Measurements from ENCODE around the gene F2RL3.
"Not testable (repeated sequence)": the region's sequence is repeated elsewhere in the genome, so short reads cannot be mapped to it uniquely, and the experiment has no call there.

F2RL3 gene

DNA sequence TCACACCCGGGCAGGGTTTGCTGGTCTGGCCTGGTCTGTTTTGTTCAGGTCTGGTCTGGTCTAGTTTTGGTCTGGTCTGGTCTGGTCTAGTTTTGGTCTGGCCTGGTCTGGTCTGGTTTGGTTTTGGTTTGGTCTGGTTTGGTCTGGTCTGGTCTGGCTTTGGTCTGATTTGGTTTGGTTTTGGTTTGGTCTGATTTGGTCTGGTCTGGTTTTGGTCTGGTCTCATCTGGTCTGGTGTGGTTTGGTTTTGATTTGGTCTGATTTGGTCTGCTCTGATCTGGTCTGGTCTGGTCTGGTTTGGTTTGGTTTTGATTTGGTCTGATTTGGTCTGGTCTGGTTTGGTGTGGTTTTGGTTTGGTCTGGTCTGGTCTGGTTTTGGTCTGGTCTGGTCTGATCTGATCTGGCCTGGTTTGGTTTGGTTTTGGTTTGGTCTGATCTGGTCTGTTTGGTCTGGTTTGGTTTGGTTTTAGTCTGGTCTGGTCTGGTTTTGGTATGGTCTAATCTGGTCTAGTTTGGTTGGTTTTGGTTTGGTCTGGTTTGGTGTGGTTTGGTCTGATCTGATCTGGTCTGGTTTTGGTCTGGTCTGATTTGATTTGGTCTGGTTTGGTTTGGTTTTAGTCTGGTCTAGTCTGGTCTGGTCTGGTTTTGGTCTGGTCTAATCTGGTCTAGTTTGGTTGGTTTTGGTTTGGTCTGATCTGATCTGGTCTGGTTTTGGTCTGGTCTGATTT lies 14.4 kb upstream of the F2RL3 start:
- Histone ChIP-seq H3K4me3 (ENCODE audit: insufficient read depth, low read depth, low read length, poor library complexity, severe bottlenecking) (no peak overlapping the region), H3K9me3 (ENCODE audit: control insufficient read depth, low read length) (no peaks in the 10 kb centered on the region), H3K27me3 (replicated peaks; ENCODE audit: control insufficient read depth, insufficient read depth, low read length, poor library complexity, severe bottlenecking) (no peaks in the 10 kb centered on the region), H3K36me3 (ENCODE audit: control insufficient read depth, insufficient read depth, low read length) (peaks cover 64% of the 10 kb centered on the region), H3K27ac (ENCODE audit: insufficient read depth, low read length, poor library complexity, severe bottlenecking) (no peak overlapping the region), H3K4me1 (ENCODE audit: control insufficient read depth, insufficient read depth, low read length, poor library complexity, severe bottlenecking) (peaks cover 5% of the 10 kb centered on the region)
- DNase-seq = no peak

DNA sequence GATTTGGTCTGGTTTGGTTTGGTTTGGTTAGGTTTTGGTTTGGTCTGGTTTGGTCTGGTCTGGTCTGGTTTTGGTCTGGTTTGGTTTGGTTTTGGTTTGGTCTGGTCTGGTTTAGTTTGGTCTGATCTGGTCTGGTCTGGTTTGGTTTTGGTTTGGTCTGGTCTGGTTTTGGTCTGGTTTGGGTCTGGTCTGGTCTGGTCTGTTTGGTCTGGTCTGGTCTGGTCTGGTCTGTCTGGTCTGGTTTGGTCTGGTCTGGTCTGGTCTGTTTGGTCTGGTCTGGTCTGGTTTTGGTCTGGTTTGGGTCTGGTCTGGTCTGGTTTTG lies 13.9 kb upstream of the F2RL3 start:
- H3K27me3 ChIP-seq (replicated peaks; ENCODE audit: control insufficient read depth, insufficient read depth, low read length, poor library complexity, severe bottlenecking); H3K4me1 ChIP-seq (ENCODE audit: control insufficient read depth, insufficient read depth, low read length, poor library complexity, severe bottlenecking); H3K27ac ChIP-seq (ENCODE audit: insufficient read depth, low read length, poor library complexity, severe bottlenecking); H3K4me3 ChIP-seq (ENCODE audit: insufficient read depth, low read depth, low read length, poor library complexity, severe bottlenecking); H3K9me3 ChIP-seq (ENCODE audit: control insufficient read depth, low read length); DNase-seq: not testable (repeated sequence)
- peaks cover 63% of the 10 kb centered on the region for H3K36me3 ChIP-seq (ENCODE audit: control insufficient read depth, insufficient read depth, low read length)

- peaks cover 5% of the 10 kb centered on the region for H3K4me1 ChIP-seq (ENCODE audit: control insufficient read depth, insufficient read depth, low read length, poor library complexity, severe bottlenecking)
- peaks cover 59% of the 10 kb centered on the region for H3K36me3 ChIP-seq (ENCODE audit: control insufficient read depth, insufficient read depth, low read length)
- no peaks in the 10 kb centered on the region for H3K27me3 ChIP-seq (replicated peaks; ENCODE audit: control insufficient read depth, insufficient read depth, low read length, poor library complexity, severe bottlenecking)
- no peak for DNase-seq
- peaks cover 3% of the 10 kb centered on the region for H3K9me3 ChIP-seq (ENCODE audit: control insufficient read depth, low read length)
- no peak overlapping the region for H3K27ac ChIP-seq (ENCODE audit: insufficient read depth, low read length, poor library complexity, severe bottlenecking)
- H3K4me3 ChIP-seq (ENCODE audit: insufficient read depth, low read depth, low read length, poor library complexity, severe bottlenecking) = no peak overlapping the region
Measured at GRCh38 chr19:16875584-16876555, 12.9 kb upstream of the F2RL3 start.

DNA sequence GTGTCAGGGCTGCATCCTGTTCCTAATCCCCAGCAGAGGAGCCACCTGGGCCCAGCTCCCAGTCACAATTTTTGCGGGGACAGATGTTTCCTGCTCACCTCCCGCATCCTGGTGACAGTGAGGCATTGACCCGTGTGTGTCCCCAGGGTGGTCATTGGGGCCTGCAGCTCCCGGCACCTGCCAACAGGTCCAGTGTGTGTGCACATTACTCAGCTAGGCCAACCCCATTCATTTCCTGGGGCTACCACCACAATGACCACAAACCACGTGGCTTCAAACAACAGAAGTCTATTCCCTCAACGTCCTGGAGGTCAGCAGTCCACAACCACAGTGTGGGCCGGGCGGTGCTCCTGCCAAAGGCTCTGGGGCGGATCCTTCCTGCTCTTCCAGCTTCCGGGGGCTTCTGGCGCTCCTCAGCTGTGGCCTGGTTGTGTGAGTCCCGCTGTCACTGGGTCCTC lies 11.9 kb upstream of the F2RL3 start:
- no peak overlapping the region for H3K27ac ChIP-seq (ENCODE audit: insufficient read depth, low read length, poor library complexity, severe bottlenecking)
- no peak overlapping the region for H3K4me3 ChIP-seq (ENCODE audit: insufficient read depth, low read depth, low read length, poor library complexity, severe bottlenecking)
- H3K4me1 ChIP-seq (ENCODE audit: control insufficient read depth, insufficient read depth, low read length, poor library complexity, severe bottlenecking) = peaks cover 5% of the 10 kb centered on the region
- H3K27me3 ChIP-seq (replicated peaks; ENCODE audit: control insufficient read depth, insufficient read depth, low read length, poor library complexity, severe bottlenecking) = no peaks in the 10 kb centered on the region
- peaks cover 13% of the 10 kb centered on the region for H3K9me3 ChIP-seq (ENCODE audit: control insufficient read depth, low read length)
- H3K36me3 ChIP-seq (ENCODE audit: control insufficient read depth, insufficient read depth, low read length) = peaks cover 48% of the 10 kb centered on the region
- no peak for DNase-seq

- Histone ChIP-seq H3K9me3 (ENCODE audit: control insufficient read depth, low read length) (peaks cover 20% of the 10 kb centered on the region), H3K36me3 (ENCODE audit: control insufficient read depth, insufficient read depth, low read length) (peaks cover 46% of the 10 kb centered on the region)
Measured at GRCh38 chr19:16877581-16877980, 11.2 kb upstream of the F2RL3 start.

GRCh38 chr19:16878181-16878965 lies 10.4 kb upstream of the F2RL3 start:
- Histone ChIP-seq H3K27me3 (replicated peaks; ENCODE audit: control insufficient read depth, insufficient read depth, low read length, poor library complexity, severe bottlenecking) (no peaks in the 10 kb centered on the region), H3K27ac (ENCODE audit: insufficient read depth, low read length, poor library complexity, severe bottlenecking) (no peak overlapping the region), H3K4me3 (ENCODE audit: insufficient read depth, low read depth, low read length, poor library complexity, severe bottlenecking) (no peak overlapping the region), H3K36me3 (ENCODE audit: control insufficient read depth, insufficient read depth, low read length) (peaks cover 39% of the 10 kb centered on the region), H3K4me1 (ENCODE audit: control insufficient read depth, insufficient read depth, low read length, poor library complexity, severe bottlenecking) (peaks cover 5% of the 10 kb centered on the region), H3K9me3 (ENCODE audit: control insufficient read depth, low read length) (peaks cover 22% of the 10 kb centered on the region)
- no peak for DNase-seq

More at GRCh38 chr19:16877581-16877980, 11.2 kb upstream of the F2RL3 start:
- Histone ChIP-seq H3K27me3 (replicated peaks; ENCODE audit: control insufficient read depth, insufficient read depth, low read length, poor library complexity, severe bottlenecking) (no peaks in the 10 kb centered on the region), H3K4me3 (ENCODE audit: insufficient read depth, low read depth, low read length, poor library complexity, severe bottlenecking) (no peak overlapping the region), H3K4me1 (ENCODE audit: control insufficient read depth, insufficient read depth, low read length, poor library complexity, severe bottlenecking) (peaks cover 5% of the 10 kb centered on the region), H3K27ac (ENCODE audit: insufficient read depth, low read length, poor library complexity, severe bottlenecking) (no peak overlapping the region)
- no peak for DNase-seq

DNA sequence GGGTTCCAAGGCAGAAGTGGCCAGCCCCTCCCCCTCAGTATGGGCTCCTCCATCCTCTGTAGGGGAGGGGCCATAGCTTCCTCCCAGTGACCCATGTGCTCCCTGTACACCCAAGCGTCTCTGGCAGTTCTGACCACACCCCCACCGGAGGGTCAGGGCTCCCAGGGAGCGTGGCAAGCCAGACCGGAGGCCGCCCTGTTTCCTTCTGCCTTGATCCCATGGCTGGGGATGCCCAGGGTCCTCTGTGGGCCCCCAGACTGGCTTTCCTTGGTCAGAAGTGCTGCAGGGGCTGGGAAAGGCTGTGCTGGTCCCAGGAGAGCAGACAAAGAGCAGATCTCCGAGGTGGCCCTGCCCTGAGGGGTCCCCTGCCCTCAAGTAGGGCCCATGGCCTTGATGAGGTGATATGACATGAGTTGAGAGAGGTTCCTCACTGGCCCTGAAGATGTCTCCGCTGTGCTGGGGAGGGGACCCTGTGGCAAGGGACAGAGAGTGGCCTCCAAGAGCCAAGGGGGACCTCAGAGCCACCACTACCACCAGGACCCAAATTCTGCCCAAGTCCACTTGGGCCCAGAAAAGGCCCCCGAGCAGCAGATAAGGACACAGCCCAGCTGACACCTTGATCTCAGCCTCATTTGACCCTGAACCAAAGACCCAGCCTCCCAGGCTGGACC lies 7.8 kb upstream of the F2RL3 start:
- Histone ChIP-seq H3K9me3 (ENCODE audit: control insufficient read depth, low read length) (peaks cover 22% of the 10 kb centered on the region), H3K36me3 (ENCODE audit: control insufficient read depth, insufficient read depth, low read length) (peaks cover 36% of the 10 kb centered on the region), H3K4me3 (ENCODE audit: insufficient read depth, low read depth, low read length, poor library complexity, severe bottlenecking) (no peak overlapping the region), H3K27me3 (replicated peaks; ENCODE audit: control insufficient read depth, insufficient read depth, low read length, poor library complexity, severe bottlenecking) (no peaks in the 10 kb centered on the region), H3K4me1 (ENCODE audit: control insufficient read depth, insufficient read depth, low read length, poor library complexity, severe bottlenecking) (no peaks in the 10 kb centered on the region), H3K27ac (ENCODE audit: insufficient read depth, low read length, poor library complexity, severe bottlenecking) (no peak overlapping the region)
- DNase-seq = no peak

DNA sequence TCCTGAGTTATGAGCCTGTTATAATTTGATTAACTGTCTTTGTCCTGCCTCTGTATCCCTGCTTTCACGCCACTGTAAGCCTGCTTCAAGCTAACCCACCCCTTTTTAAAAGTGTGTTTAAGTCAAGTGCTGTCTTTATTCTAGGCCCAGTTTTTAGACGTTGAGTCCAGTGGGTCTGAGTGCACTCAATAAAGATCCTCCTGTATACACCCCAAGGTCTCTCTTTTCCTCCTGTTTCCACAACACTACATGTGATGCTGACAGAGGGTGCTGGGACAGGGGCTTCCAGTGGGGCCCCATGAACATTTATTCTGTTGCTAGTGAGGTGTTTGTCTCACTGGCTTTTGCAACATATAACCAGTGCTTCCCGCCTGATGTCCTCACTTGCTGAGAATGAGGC lies 6.7 kb upstream of the F2RL3 start:
- Histone ChIP-seq H3K4me3 (ENCODE audit: insufficient read depth, low read depth, low read length, poor library complexity, severe bottlenecking) (no peak overlapping the region), H3K4me1 (ENCODE audit: control insufficient read depth, insufficient read depth, low read length, poor library complexity, severe bottlenecking) (no peaks in the 10 kb centered on the region), H3K36me3 (ENCODE audit: control insufficient read depth, insufficient read depth, low read length) (peaks cover 28% of the 10 kb centered on the region), H3K27ac (ENCODE audit: insufficient read depth, low read length, poor library complexity, severe bottlenecking) (no peak overlapping the region), H3K9me3 (ENCODE audit: control insufficient read depth, low read length) (peaks cover 22% of the 10 kb centered on the region), H3K27me3 (replicated peaks; ENCODE audit: control insufficient read depth, insufficient read depth, low read length, poor library complexity, severe bottlenecking) (no peaks in the 10 kb centered on the region)
- DNase-seq = no peak

DNA sequence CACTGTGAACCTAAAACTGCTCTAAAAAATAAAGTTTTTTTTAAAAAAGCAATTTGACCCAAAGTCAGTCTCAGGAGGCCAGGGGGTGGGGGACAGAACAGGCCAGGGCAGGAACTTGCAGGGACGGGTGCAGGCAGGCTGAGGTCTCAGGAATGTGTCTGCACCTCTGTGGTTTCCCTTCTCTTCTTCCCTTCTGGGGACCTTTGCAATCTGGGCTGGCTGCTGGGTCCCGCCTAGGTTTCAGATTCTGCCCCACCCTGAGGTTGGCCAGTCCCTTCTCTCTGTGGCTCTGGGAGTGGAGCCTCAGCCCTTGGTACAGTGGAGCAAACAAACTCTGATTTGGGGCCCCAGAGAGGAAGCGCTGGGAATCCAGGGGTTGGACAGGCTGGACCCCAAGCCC lies 5.3 kb upstream of the F2RL3 start:
- Histone ChIP-seq H3K4me3 (ENCODE audit: insufficient read depth, low read depth, low read length, poor library complexity, severe bottlenecking) (no peak overlapping the region), H3K9me3 (ENCODE audit: control insufficient read depth, low read length) (peaks cover 22% of the 10 kb centered on the region), H3K27ac (ENCODE audit: insufficient read depth, low read length, poor library complexity, severe bottlenecking) (no peak overlapping the region), H3K27me3 (replicated peaks; ENCODE audit: control insufficient read depth, insufficient read depth, low read length, poor library complexity, severe bottlenecking) (no peaks in the 10 kb centered on the region), H3K4me1 (ENCODE audit: control insufficient read depth, insufficient read depth, low read length, poor library complexity, severe bottlenecking) (peaks cover under 1% of the 10 kb centered on the region), H3K36me3 (ENCODE audit: control insufficient read depth, insufficient read depth, low read length) (peaks cover 14% of the 10 kb centered on the region)
- DNase-seq = no peak
